A673 (cell line): ENCODE data around the gene SUSD4. TPM values are rescaled to one million over a fixed set of nuclear protein-coding genes. Genes with fewer than 3 reads are reported as not detected.
A peak's percentile ranks its signal among the peaks of the same experiment; 100 is the strongest.

Source experiments
- Bru-seq: library from RNA; stranded (reverse); fragments of 400-500 nt; gene quantifications from one replicate; lab custom pipeline; 2021; lab: Mats Ljungman, UMichigan
- BruChase-seq, 2 experiments: library from RNA; stranded (reverse); fragments of 400-500 nt; gene quantifications; one replicate each; lab custom pipeline; 2021; lab: Mats Ljungman, UMichigan
- BruUV-seq: library from RNA; stranded (reverse); fragments of 400-500 nt; replicated peaks from 2 replicates; lab custom pipeline; 2021; lab: Mats Ljungman, UMichigan
- CTCF ChIA-PET: fragments of 300-600 bp; sonication (Branson Sonifier 250); formaldehyde crosslinking; loops from one replicate; lab custom pipeline; 2022; ENCODE audit warnings: antibody characterized with exemption; lab: Charles Lee
- POLR2A ChIA-PET: fragments of 300-600 bp; sonication (Branson Sonifier 250); formaldehyde crosslinking; loops from one replicate; lab custom pipeline; 2022; ENCODE audit warnings: antibody characterized with exemption; ENCODE audit not compliant: low non-redundant PET; lab: Charles Lee
- DNase-seq: peaks from one replicate; pipeline ENCODE4 v3.0.0-alpha.2; 2015; ENCODE audit warnings: low spot score
- H3K27ac ChIP-seq: fragments of 200-600 bp; sonication (generic); 2 replicates; pipeline ENCODE4 v1.5.1; 2016; ENCODE audit warnings: mixed run types, low read depth, mild to moderate bottlenecking, mixed read lengths, antibody characterized with exemption, low read length; ENCODE audit not compliant: poor library complexity, severe bottlenecking
- H3K27me3 ChIP-seq: fragments of 200-600 bp; sonication (generic); replicated peaks from 2 replicates; pipeline ENCODE4 v1.6.1; 2017; ENCODE audit warnings: mixed run types, low read depth, mild to moderate bottlenecking, mixed read lengths, antibody characterized with exemption, low read length; ENCODE audit not compliant: insufficient read depth, poor library complexity
- H3K36me3 ChIP-seq: fragments of 200-600 bp; sonication (generic); 2 replicates; pipeline ENCODE4 v1.6.1; 2016; ENCODE audit warnings: mixed run types, mild to moderate bottlenecking, mixed read lengths, antibody characterized with exemption, low read length; ENCODE audit not compliant: insufficient read depth, poor library complexity, severe bottlenecking
- H3K4me1 ChIP-seq: fragments of 200-600 bp; sonication (generic); 2 replicates; pipeline ENCODE4 v1.6.1; 2017; ENCODE audit warnings: mixed run types, mild to moderate bottlenecking, mixed read lengths, antibody characterized with exemption, low read length; ENCODE audit not compliant: insufficient read depth, poor library complexity, severe bottlenecking
- H3K4me3 ChIP-seq: fragments of 200-600 bp; sonication (generic); 2 replicates; pipeline ENCODE4 v1.5.1; 2016; ENCODE audit warnings: low read depth, mixed run types, mild to moderate bottlenecking, mixed read lengths, low read length; ENCODE audit not compliant: poor library complexity, severe bottlenecking
- H3K9me3 ChIP-seq: fragments of 200-600 bp; sonication (generic); 2 replicates; pipeline ENCODE4 v1.6.1; 2016; ENCODE audit warnings: mixed run types, low read depth, mild to moderate bottlenecking, mixed read lengths, antibody characterized with exemption, low read length; ENCODE audit not compliant: poor library complexity, severe bottlenecking
- CTCF ChIP-seq: fragments of 300-800, 200-600 bp; sonication (generic); conservative IDR thresholded peaks from 2 replicates; pipeline ENCODE4 v1.5.1; 2017; ENCODE audit warnings: low read depth, mild to moderate bottlenecking, antibody characterized with exemption, low read length, moderate library complexity, mixed read lengths
- EZH2 ChIP-seq: fragments of 200-600 bp; sonication (generic); IDR thresholded peaks from 2 replicates; pipeline ENCODE4 v1.6.1; 2017; ENCODE audit warnings: borderline replicate concordance, low read depth, mild to moderate bottlenecking, mixed read lengths, antibody characterized with exemption, low read length; ENCODE audit not compliant: poor library complexity, severe bottlenecking
- intact Hi-C: fragments of 100-400 bp; cut with micrococcal nuclease; formaldehyde crosslinking; loops from one replicate; pipeline ENCODE4 v1.10.0; 2022; ENCODE audit not compliant: unreplicated experiment
- long read RNA-seq: library from polyadenylated mRNA; stranded (forward); transcript quantifications from one replicate; pipeline ENCODE4 v2.0.0, GENCODE V29; 2022
- total RNA-seq: library from RNA; stranded (reverse); gene quantifications from 2 replicates; pipeline ENCODE4 v1.2.3, GENCODE V29; 2021

The SUSD4 gene, protein sequence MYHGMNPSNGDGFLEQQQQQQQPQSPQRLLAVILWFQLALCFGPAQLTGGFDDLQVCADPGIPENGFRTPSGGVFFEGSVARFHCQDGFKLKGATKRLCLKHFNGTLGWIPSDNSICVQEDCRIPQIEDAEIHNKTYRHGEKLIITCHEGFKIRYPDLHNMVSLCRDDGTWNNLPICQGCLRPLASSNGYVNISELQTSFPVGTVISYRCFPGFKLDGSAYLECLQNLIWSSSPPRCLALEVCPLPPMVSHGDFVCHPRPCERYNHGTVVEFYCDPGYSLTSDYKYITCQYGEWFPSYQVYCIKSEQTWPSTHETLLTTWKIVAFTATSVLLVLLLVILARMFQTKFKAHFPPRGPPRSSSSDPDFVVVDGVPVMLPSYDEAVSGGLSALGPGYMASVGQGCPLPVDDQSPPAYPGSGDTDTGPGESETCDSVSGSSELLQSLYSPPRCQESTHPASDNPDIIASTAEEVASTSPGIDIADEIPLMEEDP
- not detected in 2 replicates for total RNA-seq
- Bru-seq, nascent RNA = percentile 10 among the genes with signal in this experiment
- BruChase-seq, experiment 1, labeled RNA remaining after a 2-hour chase = percentile 6 among the genes with signal in this experiment
- BruChase-seq, experiment 2, labeled RNA remaining after a 6-hour chase = percentile 9 among the genes with signal in this experiment
- long read RNA-seq = 0 reads

DNA sequence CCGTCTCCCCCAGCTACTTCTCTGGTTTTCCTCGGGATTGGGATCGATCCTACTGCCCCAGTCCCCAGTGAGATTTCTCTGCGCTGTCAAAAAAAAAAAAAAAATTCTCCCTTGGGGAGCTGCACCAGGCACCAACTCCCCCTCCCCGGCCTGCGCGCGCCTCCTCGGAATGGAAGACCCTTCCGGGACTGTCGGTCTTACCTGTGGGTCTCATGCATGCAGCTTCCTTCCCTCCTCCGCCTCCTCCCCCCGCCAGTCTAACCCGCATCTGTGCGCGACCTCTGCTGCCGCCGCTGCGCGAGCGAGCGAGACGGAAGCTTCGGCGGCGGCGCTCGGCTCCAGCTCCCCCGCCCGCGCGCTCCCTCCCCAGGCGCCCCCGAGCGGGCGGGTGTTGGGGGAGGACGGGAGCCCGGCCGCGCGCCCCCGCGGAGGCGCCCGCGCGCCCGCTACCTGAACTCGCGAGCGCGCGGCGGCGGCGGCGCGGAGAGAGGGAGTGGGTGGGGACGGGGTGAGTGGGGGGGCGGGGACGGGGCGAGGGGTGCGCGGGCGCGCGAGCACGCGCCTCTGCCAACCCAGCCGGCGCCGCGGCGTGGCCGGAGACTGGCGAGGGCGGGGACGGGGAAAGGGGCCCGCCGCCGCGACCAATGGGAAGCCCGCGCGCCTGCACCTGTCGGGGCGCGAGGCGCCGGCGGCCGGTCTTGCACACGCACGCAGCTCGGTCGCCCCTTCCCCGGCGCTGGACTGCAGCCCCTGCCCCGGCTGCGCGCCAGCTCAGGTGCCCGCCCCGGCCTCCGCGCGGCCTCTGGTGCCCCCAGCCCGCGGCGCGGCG lies at the start of gene SUSD4:
Gene SUSD4 (minus strand): TSS at position 321 of the 829 bp plus-strand sequence. CDS start 751 bp downstream, outside the sequence.
- Histone ChIP-seq H3K27me3 (peaks cover 67% of the 10 kb centered on the region), H3K36me3 (no peaks in the 10 kb centered on the region), H3K4me3 (peak within 1 kb of the TSS; percentile 48), H3K9me3 (no peaks in the 10 kb centered on the region), H3K4me1 (peaks cover 15% of the 10 kb centered on the region), H3K27ac (no peak within 1 kb of the TSS)
- ChIA-PET CTCF (interaction anchor here (0.7 to 1.1 kb wide), 3 partner anchors 19 to 231 kb away, joined by 3 to 4 read pairs (median 4); no protein-coding TSS in a partner anchor), POLR2A (interaction anchor here (0.6 kb wide), 1 partner anchor 720 kb away, joined by 10 read pairs; no protein-coding TSS in a partner anchor)
- peak; percentile 52 for DNase-seq
- intact Hi-C loops = loop anchor here (10.0 kb wide), 1 partner anchor 229 kb away; no protein-coding TSS in a partner anchor
- no peak for TF ChIP-seq CTCF
- TF ChIP-seq EZH2 = peak; percentile 52
- BruUV-seq = no TSS peak

GRCh38 chr1:223413216-223413615 lies 49.2 kb upstream of the SUSD4 start:
- Histone ChIP-seq H3K27me3 (peaks cover 10% of the 10 kb centered on the region), H3K9me3 (no peaks in the 10 kb centered on the region), H3K36me3 (no peaks in the 10 kb centered on the region), H3K4me3 (no peak overlapping the region), H3K4me1 (no peaks in the 10 kb centered on the region), H3K27ac (no peak overlapping the region)
- intact Hi-C loops = no loop called here
- no peak for DNase-seq
- TF ChIP-seq CTCF (no peak), EZH2 (no peak)
- BruUV-seq = no TSS peak
- CTCF ChIA-PET = no interaction called here
- POLR2A ChIA-PET = no interaction called here

DNA sequence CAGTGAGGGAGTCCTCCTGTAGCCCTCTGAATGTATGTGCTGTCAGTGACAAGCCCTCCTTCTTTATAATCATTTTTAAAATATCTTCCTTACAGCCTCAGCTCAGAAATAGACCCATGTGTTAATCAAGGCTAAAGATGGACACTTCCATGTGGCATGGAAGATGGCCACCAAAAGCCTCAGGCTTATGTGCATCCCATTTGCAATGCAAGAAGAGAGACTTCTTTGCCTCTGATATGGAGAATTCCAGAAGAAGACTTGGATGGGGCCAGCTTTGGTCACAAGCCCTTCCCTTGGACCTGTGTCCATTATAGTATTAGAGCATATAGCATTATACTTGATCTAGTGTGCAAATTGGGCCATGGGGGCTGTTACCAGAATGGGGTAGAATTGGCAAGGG lies 47.7 kb upstream of the SUSD4 start:
- BruUV-seq = no TSS peak
- no peak overlapping the region for H3K27ac ChIP-seq
- TF ChIP-seq CTCF = no peak
- no peak for TF ChIP-seq EZH2
- DNase-seq = no peak
- ChIA-PET POLR2A (no interaction called here), CTCF (no interaction called here)
- H3K27me3 ChIP-seq = peaks cover 23% of the 10 kb centered on the region
- no peaks in the 10 kb centered on the region for H3K4me1 ChIP-seq
- no peak overlapping the region for H3K4me3 ChIP-seq
- intact Hi-C loops = no loop called here
- no peaks in the 10 kb centered on the region for H3K9me3 ChIP-seq
- no peaks in the 10 kb centered on the region for H3K36me3 ChIP-seq
